Umbilical cord (tissue), 2 donors: ENCODE results near the gene SETD1A. TPM values are rescaled to one million over a fixed set of nuclear protein-coding genes. Genes with fewer than 3 reads are reported as not detected.
"Not testable (repeated sequence)": the region's sequence is repeated elsewhere in the genome, so short reads cannot be mapped to it uniquely, and the experiment has no call there.

Source experiments
- DNase-seq: peaks from one replicate; pipeline ENCODE4 v3.0.0-alpha.2; 2015; ENCODE audit warnings: low spot score
- total RNA-seq: library from RNA; depleted of rRNA; stranded (reverse); fragments of >200 nt; gene quantifications from one replicate; pipeline ENCODE4 v1.2.3, GENCODE V29; 2014; ENCODE audit warnings: low replicate concordance; ENCODE audit not compliant: insufficient read depth

Gene SETD1A
- total RNA-seq, 1 donor from 2014 or later = 1.2 TPM

DNA sequence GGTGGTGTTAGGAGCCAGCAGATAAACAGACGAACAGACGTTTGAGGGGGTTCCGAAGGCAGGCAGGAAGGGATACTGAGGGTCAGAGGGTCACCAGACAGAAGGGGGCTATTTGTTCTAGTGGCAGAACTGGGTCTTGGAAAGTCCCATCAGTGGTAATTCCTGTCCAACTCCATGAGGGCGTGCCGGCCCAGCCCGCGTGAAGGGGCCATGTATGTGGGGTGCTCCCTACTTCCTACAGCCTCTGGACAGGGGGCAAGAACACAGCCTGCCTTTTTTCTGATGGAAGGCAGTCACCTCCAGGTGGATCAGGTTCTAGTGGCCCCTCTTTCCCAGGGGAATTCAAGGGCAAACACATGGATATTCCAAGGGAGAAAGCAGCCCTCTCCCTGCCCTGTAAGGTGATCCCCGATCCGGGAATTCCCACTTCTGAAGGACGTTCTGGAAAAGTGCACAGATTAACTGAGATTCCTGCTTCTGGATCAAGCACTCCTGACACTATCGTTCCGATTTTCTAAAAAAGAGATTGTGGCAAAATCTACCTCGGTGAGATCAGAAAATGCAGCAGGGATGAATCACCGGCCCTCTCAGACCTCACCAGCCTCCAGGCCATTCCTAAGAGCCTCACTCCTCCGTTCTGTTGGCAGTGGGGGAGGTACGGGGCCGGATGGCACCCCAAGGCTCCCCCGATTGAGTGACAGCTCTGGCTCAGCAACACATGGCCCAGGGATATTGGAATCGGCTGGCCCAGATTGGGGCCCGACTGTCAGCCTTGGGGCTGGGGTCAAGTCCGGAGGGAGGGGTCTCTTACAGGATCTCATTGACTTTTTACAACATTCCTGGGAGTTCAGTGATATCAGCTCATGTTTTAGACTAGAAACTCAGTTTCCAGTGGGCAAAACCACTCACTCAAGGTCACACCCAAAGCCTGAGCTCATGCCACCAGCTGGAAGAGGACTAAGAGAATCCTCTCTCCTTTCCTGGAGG lies 40.5 kb downstream of the SETD1A start:
- DNase-seq = peak; percentile 69

DNA sequence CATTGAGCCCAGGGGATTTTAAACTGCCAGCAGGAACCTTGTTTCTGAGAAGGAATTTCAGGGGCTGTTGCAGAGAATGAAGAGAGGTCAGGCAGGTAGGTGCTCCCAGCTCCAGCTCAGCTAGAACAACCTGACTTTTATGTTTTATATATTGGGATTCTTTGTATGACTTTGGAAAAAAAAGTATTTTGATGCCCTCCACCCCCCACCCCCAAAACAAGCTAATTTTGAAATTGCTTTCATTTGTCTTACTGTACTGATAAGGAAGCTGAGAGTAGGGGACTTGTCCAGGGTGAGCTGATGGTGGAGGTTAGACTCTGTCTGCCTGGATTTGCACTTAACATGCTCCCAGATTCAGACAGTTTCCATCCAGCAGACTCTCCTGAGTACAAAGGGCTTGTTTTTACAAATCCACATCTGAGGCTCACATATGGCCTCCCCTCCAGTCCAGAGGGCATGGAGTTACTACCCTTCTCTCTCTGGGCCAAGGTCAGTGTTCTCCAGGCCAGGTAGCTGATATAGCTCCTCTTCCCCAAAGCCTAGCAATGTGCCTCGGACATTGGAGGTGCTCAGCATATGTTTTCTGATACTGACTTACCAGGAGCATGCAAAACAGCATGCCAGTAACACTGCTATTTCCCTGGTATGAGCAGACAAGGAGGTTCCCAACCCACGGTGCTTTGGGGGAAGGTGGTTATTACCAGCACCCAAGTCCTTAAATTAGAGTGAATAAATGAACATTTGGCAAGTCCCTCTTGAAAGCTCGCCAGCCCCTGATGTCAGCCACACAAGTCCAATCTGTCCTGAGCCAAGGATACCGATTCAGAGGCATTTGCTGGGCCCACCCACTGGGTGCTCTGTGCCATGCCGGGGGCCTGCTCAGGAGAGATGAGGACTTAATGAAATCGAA lies 41.6 kb downstream of the SETD1A start:
- DNase-seq = no peak

DNA sequence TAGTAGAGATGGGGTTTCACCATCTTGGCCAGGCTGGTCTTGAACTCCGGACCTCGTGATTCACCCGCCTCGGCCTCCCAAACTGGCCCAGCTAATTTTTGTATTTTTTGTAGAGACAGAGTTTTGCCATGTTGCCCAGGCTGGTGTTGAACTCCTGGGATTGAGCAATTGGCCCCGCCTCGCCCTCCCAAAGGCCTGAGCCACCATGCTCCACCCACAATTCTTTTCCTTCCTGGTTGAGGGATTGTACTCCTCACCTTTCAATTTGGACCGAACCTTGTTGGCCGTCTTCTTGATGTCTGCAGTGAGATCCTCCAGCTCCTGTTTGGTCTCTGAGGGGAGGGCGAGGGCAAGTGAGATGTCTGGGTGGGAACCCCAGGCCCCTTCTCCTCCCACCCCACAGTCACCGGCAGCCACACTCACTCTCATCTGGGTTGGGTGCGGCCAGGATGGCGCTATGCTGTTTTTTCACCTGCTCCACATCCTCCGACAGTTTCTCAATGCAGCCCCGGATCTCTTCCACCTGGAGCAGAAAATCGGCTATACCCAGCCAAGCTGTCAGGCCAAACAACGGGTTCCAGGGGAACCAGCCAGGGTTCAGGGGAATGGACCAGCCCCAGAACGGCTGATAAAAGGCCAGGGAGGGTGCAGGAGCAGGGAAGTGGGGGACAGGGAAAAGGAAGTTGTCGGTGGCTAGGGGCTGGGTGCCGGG lies 43.3 kb downstream of the SETD1A start:
- DNase-seq = no peak

DNA sequence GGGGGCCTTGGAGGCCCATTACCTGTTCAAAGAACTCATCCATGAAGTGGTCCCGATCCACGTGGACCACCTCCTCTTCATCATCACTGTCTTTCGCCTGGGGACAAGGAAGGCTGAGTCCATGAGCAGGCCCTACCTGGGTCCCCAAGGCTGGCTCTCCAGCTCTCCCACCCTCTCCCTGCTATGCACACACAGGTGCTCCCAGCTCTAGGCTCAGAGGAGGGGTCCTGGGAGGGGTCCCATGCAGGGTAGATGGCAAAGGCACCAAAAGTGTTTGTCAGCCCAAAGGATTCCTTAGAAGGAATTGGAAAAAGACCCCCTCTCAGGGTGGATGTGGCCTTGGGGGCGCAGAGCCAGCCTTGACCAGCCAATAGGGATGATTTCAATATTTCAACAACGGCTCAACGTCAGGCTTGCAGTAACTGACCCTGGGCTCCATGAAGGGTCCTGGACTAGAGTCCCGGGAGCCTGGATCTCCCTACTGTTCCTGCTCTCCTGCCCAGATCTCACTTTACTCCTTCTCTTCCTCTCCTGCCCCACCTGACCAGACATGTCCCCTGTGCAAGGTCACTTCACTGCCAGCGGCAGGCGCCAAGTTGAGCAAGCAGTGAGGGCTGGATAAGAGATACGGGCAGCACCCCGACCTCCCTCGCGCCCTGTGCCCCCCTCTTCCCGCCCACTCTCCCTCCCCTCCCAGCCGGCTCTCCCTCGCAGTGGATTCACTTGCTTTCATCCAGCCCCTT lies 44.1 kb downstream of the SETD1A start:
- DNase-seq = no peak

DNA sequence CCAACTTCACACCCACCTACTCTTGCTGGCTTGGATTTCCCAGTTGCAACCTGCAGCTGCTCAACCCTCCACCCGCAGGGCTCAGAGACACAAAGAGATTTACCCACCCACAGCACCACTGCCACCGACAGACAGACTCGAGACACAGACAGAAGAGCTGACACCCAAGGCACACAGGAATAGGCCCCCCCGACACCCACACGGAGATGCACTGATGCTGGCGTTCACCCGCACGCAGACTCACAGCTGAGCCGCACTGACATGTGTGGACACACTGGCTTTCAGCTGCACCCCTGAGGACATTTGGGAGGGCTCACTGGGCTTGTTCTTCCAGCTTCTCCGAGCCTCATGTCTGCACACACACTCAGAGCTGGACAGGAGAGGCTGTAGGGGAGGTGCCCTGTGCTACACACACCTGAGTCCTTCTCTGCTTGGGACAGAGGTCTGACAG lies 44.7 kb downstream of the SETD1A start:
- DNase-seq = peak; percentile 62

DNA sequence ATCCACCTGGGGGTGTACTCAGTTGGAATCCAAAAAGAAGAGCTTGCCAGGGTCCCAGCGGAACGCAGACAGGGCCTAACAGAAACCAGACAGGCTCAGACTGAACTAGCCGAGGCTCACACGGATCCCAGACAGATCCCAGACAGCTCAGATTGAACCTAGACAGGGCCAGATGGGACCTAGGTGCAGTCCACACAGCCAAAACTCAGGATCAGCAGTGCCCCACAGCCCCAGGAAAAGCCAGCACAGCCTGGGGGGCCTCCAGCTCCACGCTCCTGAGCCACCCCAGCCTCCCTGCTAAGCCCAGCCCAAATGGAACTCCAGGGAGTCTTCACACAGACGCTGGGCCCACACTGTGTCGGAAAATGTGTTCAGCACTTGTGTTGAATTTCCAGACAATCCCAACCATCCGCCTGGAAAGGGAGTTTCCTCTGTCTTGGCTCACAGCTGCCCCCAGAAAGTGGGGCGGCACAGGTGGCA lies 45.3 kb downstream of the SETD1A start:
- DNase-seq = peak; percentile 24

DNA sequence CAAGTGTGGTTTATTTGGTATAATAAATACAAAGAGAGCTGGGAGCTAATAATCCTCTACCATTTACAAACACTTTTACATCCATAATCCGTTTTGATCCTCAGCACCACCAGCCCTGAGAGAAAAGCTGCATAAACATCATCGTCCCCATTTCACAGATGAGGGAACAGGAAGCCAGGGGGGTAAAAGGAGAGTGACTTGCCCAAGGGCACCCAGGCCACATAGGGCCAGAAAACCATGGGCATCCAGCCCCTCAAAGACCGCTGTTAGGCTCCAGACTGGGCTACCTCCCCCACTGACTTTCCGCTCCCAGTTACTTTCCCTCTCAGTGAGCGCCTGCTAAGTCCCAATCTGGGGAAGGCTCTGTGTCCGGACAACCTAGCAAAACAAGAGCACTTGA lies 46.2 kb downstream of the SETD1A start:
- DNase-seq = no peak

DNA sequence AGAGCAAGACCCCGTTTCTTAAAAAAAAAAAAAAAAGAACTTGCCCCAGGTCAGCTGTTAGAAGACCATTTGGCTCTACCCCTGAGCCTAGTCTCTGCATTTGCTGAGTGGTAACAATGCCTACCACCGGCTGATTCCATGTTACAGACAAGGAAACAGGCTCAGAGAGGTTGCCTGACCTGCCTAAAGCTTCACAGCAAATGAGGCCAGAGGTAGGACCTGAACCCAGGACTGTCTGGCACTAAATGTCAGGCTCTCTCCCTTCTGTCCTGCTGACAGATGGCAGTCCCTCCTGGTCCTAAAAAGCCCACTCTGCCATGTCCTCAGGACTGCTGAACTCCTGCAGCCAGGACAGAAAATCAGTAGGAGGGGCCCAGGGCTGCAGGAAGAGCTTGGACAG lies 47.1 kb downstream of the SETD1A start:
- no peak for DNase-seq

DNA sequence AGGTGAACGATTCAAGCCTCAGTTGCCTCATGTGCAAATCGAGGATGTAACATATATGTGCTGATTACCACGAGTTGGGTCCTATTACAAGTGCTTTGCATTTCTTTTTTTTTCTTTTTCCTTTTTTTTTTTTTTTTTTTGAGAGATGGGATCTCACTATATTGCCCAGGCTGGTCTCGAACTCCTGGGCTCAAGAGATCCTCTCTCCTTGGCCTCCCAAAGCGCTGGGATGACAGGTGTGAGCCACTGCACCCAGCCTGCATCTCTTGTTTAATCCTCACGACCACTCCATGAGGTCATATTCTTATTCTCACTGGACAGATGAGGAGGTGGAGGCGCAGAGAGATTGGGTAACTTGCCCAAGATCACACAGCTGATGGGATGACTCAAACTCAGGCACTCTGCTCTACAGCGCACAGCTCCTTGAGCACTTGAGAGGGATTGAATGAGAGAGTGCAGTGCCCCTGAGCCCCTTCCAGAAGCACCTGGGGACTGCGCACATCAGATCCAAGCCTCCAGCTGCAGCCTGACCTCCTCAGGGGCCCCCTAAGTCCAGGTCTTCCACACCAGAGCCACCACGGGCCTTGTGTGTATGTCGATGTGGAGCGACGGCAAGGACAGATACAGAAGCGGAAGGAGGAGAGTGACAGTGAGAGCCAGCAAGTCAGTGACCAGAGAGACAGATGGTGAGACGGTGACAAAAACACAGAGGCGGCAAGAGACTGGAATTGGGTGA lies 48.0 kb downstream of the SETD1A start:
- DNase-seq = no peak

DNA sequence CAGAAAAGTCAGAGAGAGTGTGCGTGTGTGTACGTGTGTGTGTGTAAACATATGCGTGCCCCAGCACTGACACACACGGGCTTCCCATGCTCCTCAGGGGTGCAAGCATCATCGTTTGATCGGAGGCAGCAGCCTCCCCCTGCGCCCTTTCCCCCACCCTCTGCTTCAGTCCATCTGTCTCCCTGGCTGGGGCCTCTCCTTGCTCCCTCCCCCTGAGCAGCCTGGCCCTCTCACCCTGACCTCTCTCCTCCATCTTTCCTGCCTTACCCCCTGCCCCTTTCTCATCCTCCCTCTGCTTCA lies 48.5 kb downstream of the SETD1A start:
- DNase-seq = no peak

DNA sequence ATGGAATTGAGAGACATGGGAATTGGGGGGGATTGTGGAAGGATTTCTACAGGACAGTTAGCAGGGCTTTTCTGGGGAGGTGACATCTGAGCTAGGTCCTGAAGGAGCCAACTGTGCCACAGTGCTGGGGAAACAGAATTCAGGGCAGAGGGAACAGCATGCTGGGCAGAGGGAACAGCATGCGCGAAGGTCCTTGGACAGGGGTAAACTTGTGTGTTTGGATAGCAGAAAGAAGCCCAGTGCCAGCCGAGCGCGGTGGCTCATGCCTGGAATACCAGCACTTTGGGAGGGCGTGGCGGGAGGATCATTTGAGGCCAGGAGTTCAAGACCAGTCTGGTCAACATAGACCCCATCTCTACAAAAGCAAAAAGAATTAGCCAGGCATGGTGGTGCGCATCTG lies 49.0 kb downstream of the SETD1A start:
- DNase-seq = no peak

DNA sequence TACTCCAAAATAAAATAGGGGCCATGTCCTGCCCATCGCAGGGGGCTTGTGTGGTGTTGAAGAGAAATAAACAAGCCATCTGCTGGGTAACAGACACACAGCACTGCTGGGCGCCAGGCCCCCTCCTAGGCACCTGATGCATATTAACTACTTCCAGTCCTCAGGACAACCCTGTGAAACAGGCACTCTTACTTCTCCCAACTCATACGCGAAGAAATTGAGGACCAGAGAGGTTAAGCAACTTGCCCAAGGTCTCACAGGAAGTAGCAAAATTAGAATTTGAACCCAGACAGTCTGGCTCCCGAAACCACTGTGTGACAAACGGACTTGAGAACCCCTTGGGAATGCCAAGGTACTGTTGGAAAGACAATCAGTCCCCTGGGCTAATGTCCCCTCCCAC lies 50.1 kb downstream of the SETD1A start:
- DNase-seq = no peak

DNA sequence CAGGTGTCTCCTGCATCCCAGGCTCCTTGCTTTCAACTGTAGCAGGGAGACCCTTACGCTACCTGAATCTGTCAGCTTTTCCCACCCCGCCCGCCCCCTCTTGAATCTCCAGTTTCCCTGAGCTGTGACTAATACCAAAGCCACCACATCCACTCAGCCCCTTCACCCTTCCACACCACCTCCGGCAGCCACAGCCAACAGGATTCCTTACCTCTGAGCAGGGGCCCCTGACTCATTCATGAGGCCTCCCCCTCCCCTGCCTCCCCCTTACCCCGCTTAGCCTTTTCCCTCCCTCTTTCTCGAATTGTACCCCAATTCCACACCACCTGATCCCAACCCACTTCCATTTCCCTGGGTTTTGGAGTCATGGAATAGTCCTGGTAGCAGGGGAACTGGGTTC lies 50.6 kb downstream of the SETD1A start:
- DNase-seq = no peak

DNA sequence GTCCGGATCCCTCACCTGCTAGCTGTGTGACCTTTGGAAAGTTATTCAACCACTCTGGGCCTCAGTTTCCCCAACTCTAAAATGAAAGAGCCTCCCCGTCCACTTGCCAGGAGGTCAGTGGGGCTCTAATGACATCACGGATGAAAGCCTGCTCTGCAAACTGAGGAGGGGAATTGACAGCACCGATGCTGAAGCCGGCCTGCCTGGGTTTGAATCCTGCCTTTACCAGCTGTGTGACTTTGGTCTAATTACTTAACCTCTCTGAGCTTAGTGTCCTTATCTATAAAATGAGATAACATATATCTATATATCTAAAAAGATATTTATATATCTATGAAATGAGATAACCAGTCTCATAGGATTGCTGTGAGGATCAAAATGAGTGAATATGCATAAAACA lies 51.0 kb downstream of the SETD1A start:
- DNase-seq = no peak

DNA sequence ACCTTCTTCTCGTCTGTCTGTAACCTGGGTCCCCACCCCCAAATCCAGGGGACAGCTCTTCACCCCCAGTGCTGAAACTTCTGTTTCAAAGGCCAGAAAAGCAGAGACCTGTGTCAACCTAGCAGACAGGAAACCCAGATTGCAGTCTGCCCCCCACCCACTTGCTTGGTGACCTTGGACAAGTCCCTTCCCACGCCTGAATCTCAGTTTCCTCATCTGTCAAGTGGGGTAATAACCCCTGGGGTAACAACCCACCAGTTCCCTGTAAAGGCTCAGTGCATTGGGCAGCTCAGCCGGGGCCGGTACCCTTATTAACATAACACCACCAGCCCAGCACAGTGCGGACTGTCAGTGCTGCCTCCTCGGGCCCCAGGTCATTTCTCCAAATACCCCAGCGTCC lies 51.6 kb downstream of the SETD1A start:
- DNase-seq = no peak

DNA sequence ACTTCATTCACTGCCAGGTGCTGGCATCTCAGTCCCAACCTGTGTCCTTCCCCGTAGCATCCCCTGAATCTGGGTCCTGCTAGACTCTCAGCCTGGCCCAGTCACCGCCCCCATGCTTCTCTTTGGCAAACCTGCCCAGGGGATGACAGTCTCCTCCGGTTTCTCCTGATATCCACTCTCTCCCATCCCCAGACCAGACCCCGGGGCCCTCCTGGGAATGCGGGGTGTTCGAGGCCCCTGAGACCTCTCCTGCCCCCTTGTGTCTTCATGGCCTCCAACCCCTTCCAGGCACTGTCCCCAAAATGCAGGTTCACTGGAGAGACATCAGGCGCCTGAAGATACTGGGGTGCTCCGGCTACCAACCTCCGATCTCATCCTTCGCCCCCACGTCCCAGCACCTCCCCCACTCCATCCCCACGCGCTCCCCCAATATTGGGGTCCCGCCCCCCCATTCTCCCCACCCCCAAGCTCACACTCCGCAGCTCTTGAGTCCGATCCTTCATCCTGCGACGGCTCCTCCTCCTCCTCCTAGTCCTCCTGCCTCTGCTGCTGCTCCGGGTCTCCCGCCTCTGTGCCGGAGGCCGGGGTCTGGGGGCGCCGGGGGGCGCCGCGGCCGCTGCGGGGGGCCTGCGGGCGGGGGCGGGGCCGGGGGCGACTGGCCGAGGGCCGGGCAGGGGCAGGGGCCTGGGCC lies 52.5 kb downstream of the SETD1A start:
- DNase-seq = no peak

DNA sequence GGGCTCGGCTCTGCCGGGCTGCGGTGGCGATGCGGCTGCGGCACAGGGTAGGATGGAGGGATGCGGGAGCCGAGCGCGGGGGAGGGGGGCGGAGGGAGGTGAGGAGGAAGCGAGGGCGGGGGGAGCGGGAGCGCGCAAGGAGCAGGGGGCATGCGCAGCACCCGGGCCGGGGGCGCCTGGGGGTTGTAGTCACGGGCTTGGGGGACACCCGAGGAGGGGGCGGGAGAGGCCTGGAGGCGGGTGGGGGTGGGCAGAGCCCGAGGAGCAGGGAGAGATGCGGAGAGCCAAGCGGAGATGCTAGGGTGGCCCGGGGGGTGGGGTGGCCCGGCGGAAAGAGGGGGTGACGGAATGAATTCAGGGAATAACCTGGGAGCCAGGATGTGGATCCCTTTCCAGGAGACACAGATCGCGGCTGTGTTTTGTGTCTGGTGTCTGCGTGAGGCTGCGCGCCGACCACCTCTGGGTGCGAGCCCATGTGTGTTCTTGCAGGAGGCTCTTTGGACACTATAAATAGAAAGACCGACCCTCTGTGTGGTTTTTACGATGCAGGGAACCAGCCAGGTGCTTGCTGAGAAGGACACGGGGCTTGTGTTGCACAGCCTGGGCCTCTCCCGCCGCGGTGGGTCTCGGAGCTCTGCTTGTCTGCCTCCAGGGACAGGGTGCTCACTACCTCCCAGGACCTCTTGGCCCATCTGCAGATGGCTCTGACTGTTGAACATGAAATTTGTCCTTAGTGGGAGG lies 53.2 kb downstream of the SETD1A start, which contains the start of gene STX1B:
TSS of gene STX1B (minus strand) at position 54 of the 741 bp plus-strand sequence. CDS start 242 bp downstream, outside the sequence.
- no peak for DNase-seq

DNA sequence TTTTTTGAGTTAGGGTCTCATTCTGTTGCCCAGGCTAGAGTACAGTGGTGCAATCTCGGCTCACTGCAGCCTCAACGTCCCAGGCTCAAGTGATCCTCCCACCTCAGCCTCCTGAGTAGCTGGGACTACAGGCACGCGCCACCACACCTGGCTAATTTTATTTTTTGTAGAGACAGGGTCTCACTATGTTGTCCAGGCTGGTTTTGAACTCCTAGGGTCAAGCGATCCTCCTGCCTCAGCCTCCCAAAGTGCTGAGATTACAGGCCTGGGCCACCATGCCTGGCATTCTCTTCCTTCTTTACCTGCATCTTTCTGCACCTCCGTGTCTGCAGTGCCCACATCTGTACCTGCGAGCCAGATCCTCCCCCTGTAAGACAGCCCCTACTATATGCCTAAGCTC lies 54.3 kb downstream of the SETD1A start:
- not testable (repeated sequence) for DNase-seq

DNA sequence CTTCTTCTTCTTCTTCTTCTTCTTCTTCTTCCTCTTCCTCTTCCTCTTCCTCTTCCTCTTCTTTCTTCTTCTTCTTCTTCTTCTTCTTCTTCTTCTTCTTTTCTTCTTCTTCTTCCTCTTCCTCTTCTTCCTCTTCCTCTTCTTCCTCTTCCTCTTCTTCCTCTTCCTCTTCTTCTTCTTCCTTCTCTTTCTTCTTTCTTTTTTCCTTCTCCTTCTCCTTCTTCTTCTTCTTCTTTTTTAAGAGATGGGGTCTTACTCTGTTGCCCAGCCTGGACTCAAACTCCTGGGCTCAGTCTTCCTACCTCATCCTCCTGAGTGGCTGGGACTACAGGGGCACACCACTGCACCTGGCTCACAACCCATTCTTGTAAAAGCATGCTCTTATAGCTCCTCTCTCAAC lies 55.7 kb downstream of the SETD1A start:
- not testable (repeated sequence) for DNase-seq
